Iris pigment epithelial cell (primary cell): ENCODE measurements around the gene NFKBIB.
A peak's percentile ranks its signal among the peaks of the same experiment; 100 is the strongest.
"Not testable (repeated sequence)": the region's sequence is repeated elsewhere in the genome, so short reads cannot be mapped to it uniquely, and the experiment has no call there.

Source experiments
- DNase-seq: peaks from one replicate; pipeline ENCODE4 v3.0.0-alpha.2; 2011; ENCODE audit warnings: low read depth

NFKBIB gene

DNA sequence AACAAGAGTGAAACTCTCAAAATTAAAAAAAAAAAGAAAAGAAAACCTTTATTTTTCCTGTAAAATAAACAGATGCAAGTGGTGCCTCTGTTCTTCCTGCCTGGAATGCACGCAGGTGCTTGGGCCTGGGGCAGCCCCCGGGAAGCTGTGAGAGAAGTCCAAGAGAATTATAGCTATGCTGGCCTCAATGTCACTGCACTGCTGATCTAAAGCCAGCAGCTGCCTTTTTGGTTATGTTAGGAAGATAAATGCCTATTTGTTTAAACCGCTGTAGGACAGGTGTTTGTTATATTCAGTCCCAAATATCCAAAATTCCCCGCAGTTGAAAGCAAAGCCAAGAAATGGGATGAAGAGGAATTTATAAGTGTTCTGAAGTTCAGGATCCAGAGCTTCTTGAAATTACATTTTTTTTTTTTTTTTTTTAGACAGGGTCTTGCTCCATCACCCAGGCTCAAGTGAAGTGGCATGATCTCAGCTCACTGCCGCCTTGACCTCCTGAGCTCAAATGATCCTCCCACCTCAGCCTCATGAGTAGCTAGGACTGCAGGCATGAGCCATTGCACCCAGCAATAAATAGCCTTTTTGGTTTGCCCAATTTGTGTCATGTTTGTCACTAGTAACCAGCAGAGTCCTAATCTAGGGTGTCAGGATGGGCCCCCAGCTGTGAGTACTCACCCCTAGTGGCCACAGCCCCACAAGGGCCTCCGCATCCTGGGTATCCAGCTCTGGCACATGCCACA is 23.9 kb upstream of the NFKBIB start:
- DNase-seq: no peak

GRCh38 chr19:38877781-38878574 is 21.8 kb upstream of the NFKBIB start, which contains the start of gene RINL:
TSS of gene RINL (minus strand) at chr19:38878275. CDS start at chr19:38876742, 1,533 bp downstream.
- DNase-seq: no peak

GRCh38 chr19:38878575-38879399 is 21.0 kb upstream of the NFKBIB start:
- DNase-seq: no peak

DNA sequence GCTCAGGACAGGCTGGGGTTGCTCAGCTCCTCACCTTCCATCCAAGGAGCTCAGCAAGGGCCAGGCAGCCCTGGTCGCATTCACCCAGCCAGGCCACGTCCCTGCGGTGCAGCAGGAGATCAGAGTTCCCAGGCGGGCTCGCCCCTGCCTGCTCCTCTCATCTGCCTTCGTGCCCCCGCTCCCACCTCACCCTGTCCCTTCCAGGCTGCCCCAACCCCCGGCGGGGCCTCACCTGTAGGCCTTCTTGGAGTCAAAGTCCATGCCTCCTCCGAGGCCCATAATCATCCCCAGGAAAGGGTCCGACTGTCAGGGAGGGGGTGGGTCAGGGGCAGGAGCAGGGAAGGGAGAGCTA is 20.4 kb upstream of the NFKBIB start:
- no peak for DNase-seq

- DNase-seq: no peak
Measured at GRCh38 chr19:38880076-38880881, 19.5 kb upstream of the NFKBIB start.

DNA sequence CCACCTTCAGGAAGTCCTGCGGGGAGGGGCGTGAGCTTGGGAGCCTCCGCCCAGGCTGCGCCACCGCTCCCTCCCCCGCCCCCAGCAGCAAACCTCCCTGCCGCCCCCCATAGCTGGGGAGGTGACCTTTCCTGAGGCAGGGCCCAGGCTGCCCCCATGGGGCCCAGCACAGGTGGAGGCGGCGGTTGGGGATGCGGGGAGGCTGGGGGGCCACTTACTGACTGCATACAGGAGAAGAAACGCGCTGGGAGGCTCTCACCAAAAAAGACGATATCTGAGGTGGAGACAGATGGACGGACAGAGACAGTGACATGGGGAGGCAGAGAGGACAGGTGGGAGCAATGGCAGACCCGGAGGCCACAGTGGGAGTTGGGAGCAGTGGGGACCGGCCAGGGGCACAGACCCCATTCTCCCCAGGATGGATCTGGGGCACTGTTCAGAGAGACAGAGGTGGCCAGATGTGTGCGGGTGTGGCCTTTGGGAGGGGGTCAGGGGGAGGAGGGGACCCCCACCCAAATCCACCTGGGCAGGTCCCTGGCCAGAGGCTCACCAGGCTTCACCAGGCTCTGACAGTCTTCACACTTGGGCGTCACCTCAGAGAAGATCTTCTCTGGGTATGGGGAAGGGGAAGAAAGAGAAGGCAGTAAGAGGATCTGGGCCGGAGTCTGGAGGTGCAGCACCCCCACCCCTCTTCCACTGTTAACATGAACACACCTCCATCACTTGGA is 18.7 kb upstream of the NFKBIB start:
- DNase-seq: no peak

DNA sequence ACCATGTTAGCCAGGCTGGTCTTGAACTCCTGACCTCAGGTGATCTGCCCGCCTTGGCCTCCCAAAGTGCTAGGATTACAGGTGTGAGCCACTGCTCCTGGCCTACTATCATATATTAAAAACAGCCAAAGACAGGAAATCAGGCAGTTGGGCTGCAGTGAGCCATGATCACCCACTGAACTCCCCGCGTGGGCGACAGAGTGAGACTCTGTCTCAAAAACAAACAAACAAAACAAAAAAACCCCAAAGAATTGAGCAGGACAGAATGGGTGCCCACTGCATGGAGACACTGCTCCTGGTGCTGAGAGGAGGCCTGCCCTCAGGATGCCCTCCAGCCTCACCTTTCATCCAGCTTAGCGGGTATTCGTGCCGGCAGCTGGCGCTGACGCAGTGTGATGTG is 16.5 kb upstream of the NFKBIB start:
- DNase-seq: no peak

DNA sequence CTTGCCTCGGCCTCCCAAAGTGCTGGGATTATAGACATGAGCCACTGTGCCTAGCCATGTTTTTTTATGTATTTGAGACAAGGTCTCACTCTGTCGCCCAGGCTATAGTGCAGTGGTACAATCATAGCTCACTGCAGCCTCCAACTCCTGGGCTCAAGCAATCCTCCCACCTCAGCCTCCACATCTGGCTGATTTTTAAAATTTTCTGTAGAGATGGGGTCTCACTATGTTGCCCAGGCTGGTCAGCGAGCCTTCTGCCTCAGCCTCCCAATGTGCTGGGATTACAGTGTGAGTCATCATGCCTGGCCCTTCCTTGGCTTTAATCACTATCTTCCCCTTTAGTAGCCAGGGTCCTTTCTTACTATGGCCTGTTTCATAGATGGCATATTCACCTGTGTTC is 15.1 kb upstream of the NFKBIB start:
- not testable (repeated sequence) for DNase-seq

GRCh38 chr19:38888876-38889275 is 10.9 kb upstream of the NFKBIB start:
- DNase-seq: no peak

DNA sequence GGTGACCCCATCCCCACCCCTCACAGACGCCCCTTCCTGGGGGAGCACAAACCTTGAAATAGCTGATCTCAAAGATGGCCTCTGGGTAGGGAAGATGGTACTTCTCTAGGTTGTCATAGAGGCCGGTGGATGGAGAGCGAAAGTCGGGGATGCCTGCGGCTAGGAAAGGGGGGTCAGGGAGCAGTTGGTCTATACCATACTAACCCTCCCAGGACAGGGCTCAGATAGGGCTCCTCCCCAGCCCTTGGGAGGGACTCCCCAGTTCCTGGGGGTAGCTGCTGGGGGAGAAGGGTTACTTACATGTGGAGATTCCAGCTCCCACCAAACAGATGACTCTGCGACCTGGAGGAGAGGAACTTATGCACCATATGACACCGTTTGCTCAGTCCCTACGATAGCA is 10.0 kb upstream of the NFKBIB start:
- DNase-seq: no peak

DNA sequence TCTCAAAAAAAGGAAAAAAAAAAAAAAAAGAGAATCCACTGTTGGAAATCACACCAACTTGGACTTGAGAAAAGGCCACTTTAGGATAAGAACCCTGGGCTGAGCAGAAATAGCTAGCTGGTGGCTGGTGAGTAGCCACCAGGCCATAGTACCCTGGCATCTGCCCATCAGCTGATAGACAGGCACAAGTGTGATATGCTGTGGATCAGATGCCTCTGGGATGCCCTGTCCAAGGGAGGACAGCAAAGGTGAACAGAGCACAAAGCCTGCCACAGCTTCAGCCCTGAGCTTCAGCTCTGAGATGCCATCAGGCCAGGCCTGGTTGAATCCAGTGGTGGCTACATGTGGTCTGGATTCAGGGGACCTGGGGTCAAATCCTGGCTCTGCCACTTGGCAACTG is 9.1 kb upstream of the NFKBIB start:
- no peak for DNase-seq

- no peak for DNase-seq
Measured at GRCh38 chr19:38891771-38892170, 8.0 kb upstream of the NFKBIB start.

DNA sequence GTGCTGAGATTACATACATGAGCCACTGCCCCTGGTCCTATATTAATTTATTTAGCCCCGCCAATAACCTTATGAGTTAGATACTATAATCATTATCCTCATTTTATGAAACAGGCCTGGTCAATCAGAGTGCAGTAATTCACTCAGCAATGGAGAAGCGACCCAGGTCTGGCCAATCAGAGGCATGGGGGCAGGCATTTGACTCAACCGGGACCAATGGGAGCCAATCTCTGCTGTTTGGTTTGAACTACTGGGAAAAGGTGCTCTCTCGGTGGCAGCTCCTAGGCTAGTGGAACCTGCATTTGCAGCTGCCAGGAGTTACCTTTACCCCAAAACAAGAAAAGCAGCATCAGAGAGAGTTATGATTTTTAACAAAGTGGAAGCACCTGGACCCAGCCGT is 6.9 kb upstream of the NFKBIB start:
- DNase-seq: no peak

GRCh38 chr19:38893341-38893771 is 6.4 kb upstream of the NFKBIB start:
- no peak for DNase-seq

DNA sequence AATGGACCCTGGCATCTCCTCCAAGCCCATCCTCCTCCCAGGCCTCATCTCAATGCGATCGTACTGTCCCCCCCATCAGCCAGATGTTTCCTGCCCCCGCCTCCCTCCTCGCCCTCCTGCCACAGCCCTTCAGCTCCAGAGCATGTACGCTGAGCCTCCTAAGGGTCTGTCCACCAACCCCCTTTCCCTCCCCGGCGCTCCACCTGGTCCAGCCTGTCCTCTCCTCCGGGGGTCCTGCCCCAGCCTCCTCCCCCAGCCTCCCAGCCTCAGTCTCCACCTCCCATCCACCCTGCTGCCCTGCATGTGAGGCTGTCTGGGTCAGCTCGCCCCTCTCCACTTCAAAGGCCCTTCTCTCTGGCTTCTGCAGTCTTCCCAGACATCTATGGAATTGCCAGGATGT is 4.8 kb upstream of the NFKBIB start:
- no peak for DNase-seq

- no peak for DNase-seq
Measured at GRCh38 chr19:38898788-38899446, 852 bp upstream of the NFKBIB start.

DNA sequence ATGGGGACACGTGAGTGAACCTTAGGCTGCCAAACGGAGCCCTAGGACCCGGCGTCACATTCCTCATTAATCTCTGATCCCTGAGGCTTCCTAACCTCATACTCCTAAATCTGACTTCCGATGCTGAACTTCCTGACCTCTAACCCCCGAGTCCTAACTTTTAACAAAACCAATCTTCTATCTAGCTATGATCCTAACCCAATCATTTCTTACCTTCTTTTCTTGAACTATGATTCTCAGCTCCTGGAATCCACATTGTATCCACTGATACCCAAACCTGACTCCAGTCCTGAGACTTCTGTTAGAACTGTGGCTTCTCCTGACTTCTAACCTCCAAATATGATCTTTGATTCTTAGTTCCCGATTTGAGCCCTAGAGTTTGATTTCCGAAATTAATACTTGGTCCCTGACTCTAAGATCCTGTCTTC is 447 bp downstream of the NFKBIB start:
- no peak for DNase-seq

- DNase-seq: peak; percentile 10
Measured at GRCh38 chr19:38900743-38901190, 998 bp downstream of the NFKBIB start.

- DNase-seq: no peak
Measured at GRCh38 chr19:38901683-38902082, 1.9 kb downstream of the NFKBIB start.
